ENCODE measurements around the gene HRH1. TPM values are rescaled to one million over a fixed set of nuclear protein-coding genes. Genes with fewer than 3 reads are reported as not detected.
A peak's percentile ranks its signal among the peaks of the same experiment; 100 is the strongest.

HRH1 gene
- total RNA-seq, 4 donors from 2014 or later: 1.8 to 16.3 (median 6.3) TPM

DNA sequence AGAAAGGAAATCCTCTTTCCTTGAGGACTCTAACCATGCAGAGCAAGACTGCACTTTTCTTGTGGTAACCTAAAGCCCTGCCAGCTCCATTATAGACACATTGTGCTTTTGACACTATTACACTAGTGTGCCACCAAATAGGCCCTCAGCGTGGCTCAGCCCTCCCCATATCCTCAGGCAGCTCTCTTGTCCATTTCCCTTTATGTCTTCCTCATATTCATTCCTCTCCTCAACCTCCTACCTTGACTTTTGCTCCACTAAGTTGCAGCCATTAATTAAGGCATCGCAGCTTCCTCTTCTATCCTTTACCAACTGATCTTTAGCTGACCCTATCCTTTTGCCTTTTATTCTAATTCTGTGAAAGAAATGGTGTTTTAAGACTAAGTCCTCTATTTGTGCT, 121.6 kb downstream of the HRH1 start:
- H3K27me3 ChIP-seq: no peaks in the 10 kb centered on the region
- TF ChIP-seq, protein P1, sequence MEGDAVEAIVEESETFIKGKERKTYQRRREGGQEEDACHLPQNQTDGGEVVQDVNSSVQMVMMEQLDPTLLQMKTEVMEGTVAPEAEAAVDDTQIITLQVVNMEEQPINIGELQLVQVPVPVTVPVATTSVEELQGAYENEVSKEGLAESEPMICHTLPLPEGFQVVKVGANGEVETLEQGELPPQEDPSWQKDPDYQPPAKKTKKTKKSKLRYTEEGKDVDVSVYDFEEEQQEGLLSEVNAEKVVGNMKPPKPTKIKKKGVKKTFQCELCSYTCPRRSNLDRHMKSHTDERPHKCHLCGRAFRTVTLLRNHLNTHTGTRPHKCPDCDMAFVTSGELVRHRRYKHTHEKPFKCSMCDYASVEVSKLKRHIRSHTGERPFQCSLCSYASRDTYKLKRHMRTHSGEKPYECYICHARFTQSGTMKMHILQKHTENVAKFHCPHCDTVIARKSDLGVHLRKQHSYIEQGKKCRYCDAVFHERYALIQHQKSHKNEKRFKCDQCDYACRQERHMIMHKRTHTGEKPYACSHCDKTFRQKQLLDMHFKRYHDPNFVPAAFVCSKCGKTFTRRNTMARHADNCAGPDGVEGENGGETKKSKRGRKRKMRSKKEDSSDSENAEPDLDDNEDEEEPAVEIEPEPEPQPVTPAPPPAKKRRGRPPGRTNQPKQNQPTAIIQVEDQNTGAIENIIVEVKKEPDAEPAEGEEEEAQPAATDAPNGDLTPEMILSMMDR (IDR thresholded peaks at IDR 0.05): no peak
- TF ChIP-seq POLR2A (IDR thresholded peaks at IDR 0.05): no peak
- H3K27ac ChIP-seq: no peak overlapping the region
- H3K36me3 ChIP-seq: no peaks in the 10 kb centered on the region
- H3K4me3 ChIP-seq: no peak overlapping the region
- intact Hi-C loops (cut with DNase I; ENCODE audit: low total_unique reads): no loop called here
- peaks cover 0 to 7% of the 10 kb centered on the region in 2 donors for H3K4me1 ChIP-seq
- DNase-seq: no peak
- no peaks in the 10 kb centered on the region for H3K9me3 ChIP-seq

DNA sequence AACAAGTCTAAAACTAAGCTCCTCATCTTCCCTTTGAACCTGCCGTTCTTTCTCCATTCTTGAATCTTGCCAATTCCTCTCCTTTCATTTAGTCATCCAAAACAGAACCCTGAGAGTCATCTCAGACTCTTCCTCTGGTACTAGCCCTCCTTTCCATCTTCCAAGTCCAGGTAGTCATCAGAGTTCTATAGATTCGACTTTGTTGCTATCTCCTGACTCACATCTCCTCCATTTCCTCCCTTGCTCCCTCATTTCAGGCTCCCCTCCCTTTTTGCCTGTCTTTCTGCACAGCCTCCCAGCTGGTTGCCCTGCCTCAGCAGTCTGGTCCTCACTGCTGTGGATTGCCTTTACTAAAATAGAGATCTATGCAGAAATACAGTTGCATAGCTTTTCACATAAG, 122.6 kb downstream of the HRH1 start:
- no peaks in the 10 kb centered on the region for H3K27me3 ChIP-seq
- H3K4me3 ChIP-seq: no peak overlapping the region
- intact Hi-C loops (cut with DNase I; ENCODE audit: low total_unique reads): no loop called here
- no peaks in the 10 kb centered on the region for H3K36me3 ChIP-seq
- TF ChIP-seq, protein P1 (IDR thresholded peaks at IDR 0.05): no peak
- no peak for TF ChIP-seq POLR2A (IDR thresholded peaks at IDR 0.05)
- DNase-seq: no peak
- no peak overlapping the region for H3K27ac ChIP-seq
- peaks cover 0 to 7% of the 10 kb centered on the region in 2 donors for H3K4me1 ChIP-seq
- no peaks in the 10 kb centered on the region for H3K9me3 ChIP-seq

DNA sequence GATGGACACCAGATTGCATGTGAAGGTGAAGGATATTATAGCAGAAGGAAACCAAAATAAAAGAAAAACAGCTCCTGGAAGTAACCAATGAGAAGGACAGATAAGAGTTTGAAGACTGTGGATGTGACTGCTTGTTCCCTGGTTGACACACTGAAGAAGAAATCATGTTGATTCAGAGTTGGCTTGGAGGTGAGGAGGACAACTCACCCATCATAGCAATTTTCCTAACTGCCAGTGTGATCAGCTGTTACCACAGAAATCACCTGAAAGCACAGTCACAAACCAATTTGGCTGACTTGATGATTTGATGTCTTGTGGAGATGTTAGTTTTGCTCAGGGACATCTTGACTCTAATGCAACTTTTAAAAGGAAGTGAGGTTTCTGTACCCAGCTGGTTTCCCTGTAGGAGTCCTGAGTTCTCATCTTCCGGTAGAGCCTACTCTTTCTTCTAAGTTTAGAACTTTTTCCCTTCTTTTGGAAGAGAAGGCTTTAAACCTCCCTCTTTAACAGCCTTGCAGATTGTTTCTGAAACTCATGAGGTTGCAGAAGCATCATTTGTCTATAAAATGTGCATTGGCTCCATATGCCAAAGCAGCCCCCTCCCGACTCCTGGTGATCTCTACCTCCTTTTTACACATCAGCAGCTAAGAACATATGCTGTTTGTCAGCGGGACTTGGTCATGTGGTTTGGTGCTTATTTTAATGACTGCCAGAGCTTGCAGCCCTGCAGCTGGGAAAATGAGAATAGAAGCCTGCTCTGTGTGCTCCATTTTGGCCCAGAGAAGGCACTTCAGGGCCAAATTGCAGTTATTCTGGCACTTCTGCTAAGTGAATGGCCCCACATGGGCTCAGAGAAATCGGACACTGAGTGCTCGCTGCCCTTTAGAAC, 128.2 kb downstream of the HRH1 start:
- intact Hi-C loops (cut with DNase I; ENCODE audit: low total_unique reads): no loop called here
- Histone ChIP-seq H3K9me3 (no peaks in the 10 kb centered on the region), H3K36me3 (no peaks in the 10 kb centered on the region), H3K27ac (peak overlapping the region; percentile 35 to 46), H3K4me3 (no peak overlapping the region), H3K4me1 (peaks cover 4 to 7% of the 10 kb centered on the region in 2 donors), H3K27me3 (no peaks in the 10 kb centered on the region)
- TF ChIP-seq POLR2A (IDR thresholded peaks at IDR 0.05): no peak
- TF ChIP-seq, protein P1 (IDR thresholded peaks at IDR 0.05): no peak
- peak; percentile 65 to 80 for DNase-seq

DNA sequence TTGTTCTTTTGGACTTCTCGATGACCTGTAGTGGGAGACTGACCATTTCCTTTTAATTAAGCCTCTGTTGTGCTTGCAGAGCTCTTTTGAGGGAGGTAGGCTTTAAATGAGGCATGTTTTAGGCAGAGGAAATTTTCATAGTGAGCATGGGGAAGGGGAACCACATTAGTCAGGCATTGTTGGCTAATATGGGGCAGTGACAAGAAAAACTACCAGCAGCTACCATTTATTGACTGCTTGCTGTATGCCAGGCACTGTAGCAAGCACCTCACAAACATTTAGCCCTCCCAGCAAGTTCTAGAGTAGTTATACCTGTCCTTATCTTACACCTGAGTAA, 128.8 kb downstream of the HRH1 start:
- TF ChIP-seq, protein P1 (IDR thresholded peaks at IDR 0.05): no peak
- no peak for TF ChIP-seq POLR2A (IDR thresholded peaks at IDR 0.05)
- intact Hi-C loops (cut with DNase I; ENCODE audit: low total_unique reads): no loop called here
- peaks cover 4 to 13% of the 10 kb centered on the region in 2 donors for H3K4me1 ChIP-seq
- no peak for DNase-seq
- H3K4me3 ChIP-seq: no peak overlapping the region
- H3K27ac ChIP-seq: peak overlapping the region; percentile 35 to 46
- no peaks in the 10 kb centered on the region for H3K27me3 ChIP-seq
- H3K36me3 ChIP-seq: no peaks in the 10 kb centered on the region
- H3K9me3 ChIP-seq: no peaks in the 10 kb centered on the region

DNA sequence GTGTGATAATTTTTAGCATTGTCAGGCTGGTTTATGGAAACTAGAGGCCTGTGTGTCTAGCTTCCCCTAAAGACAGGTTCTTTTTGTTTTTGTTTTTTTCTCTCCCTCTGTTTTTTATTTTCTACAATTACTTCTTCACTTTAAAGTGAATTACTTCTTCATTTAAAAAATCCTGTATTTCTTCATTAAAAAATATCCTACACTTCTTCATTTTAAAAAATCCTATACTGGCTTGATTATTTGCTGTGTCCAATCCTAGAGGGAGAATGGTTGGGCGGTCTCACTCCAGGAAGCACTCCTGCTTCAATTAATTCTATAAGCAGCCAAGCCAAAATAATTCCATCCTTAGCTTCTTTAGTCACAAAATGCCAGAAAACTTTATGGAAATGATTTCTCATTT, 129.7 kb downstream of the HRH1 start:
- TF ChIP-seq POLR2A (IDR thresholded peaks at IDR 0.05): no peak
- TF ChIP-seq, protein P1 (IDR thresholded peaks at IDR 0.05): no peak
- Histone ChIP-seq H3K9me3 (no peaks in the 10 kb centered on the region), H3K4me3 (no peak overlapping the region), H3K27me3 (no peaks in the 10 kb centered on the region), H3K4me1 (peaks cover 4 to 22% of the 10 kb centered on the region in 2 donors), H3K27ac (no peak overlapping the region), H3K36me3 (no peaks in the 10 kb centered on the region)
- intact Hi-C loops (cut with DNase I; ENCODE audit: low total_unique reads): no loop called here
- no peak for DNase-seq

Measured in uterus (tissue), 4 donors.